OCI-LY7 (cell line): ENCODE results near the gene FAM181A. TPM values are rescaled to one million over a fixed set of nuclear protein-coding genes. Genes with fewer than 3 reads are reported as not detected.
A peak's percentile ranks its signal among the peaks of the same experiment; 100 is the strongest.

Source experiments
- BruUV-seq: library from RNA; stranded (reverse); fragments of 400-500 nt; replicated peaks from 2 replicates; lab custom pipeline; 2021; lab: Mats Ljungman, UMichigan
- CTCF ChIA-PET: fragments of 300-600 bp; sonication (Branson Sonifier 250); formaldehyde crosslinking; loops from one replicate; lab custom pipeline; 2022; ENCODE audit warnings: antibody characterized with exemption; ENCODE audit not compliant: unreplicated experiment; lab: Charles Lee
- POLR2A ChIA-PET: fragments of 300-600 bp; sonication (Branson Sonifier 250); formaldehyde crosslinking; loops from one replicate; lab custom pipeline; 2022; ENCODE audit warnings: antibody characterized with exemption; lab: Charles Lee
- DNase-seq: peaks from one replicate; pipeline ENCODE4 v3.0.0-alpha.2; 2015; ENCODE audit warnings: low spot score
- H2AFZ ChIP-seq: fragments of 200-600 bp; sonication (generic), shearing (Covaris generic); 2 replicates; pipeline ENCODE4 v1.6.1; 2014; ENCODE audit warnings: mild to moderate bottlenecking, antibody characterized with exemption, low read length, moderate library complexity
- H3K27ac ChIP-seq: fragments of 200-600 bp; sonication (generic); 2 replicates; pipeline ENCODE4 v1.5.1; 2014; ENCODE audit warnings: mixed run types, low read depth, mild to moderate bottlenecking, moderate library complexity, low read length, inconsistent platforms; ENCODE audit not compliant: poor library complexity, severe bottlenecking
- H3K36me3 ChIP-seq: fragments of 200-600 bp; sonication (generic); 2 replicates; pipeline ENCODE4 v1.6.1; 2014; ENCODE audit warnings: mild to moderate bottlenecking, antibody characterized with exemption, low read length, moderate library complexity, mixed read lengths; ENCODE audit not compliant: insufficient read depth
- H3K4me1 ChIP-seq: fragments of 200-600 bp; sonication (generic); 2 replicates; pipeline ENCODE4 v1.5.1; 2014; ENCODE audit warnings: mild to moderate bottlenecking, low read length; ENCODE audit not compliant: insufficient read depth, poor library complexity, severe bottlenecking
- H3K4me2 ChIP-seq: fragments of 200-600 bp; sonication (generic); 2 replicates; pipeline ENCODE4 v1.6.1; 2014; ENCODE audit warnings: mild to moderate bottlenecking, low read length
- H3K4me3 ChIP-seq: fragments of 200-600 bp; sonication (generic); 2 replicates; pipeline ENCODE4 v1.5.1; 2014; ENCODE audit warnings: mild to moderate bottlenecking, low read depth, low read length; ENCODE audit not compliant: poor library complexity, severe bottlenecking
- H3K79me2 ChIP-seq: fragments of 200-600 bp; sonication (generic); 2 replicates; pipeline ENCODE4 v1.6.1; 2016; ENCODE audit warnings: low read depth, mild to moderate bottlenecking, low read length, moderate library complexity, mixed read lengths; ENCODE audit not compliant: insufficient read depth
- H3K9me2 ChIP-seq: fragments of 200-600 bp; sonication (generic); 2 replicates; pipeline ENCODE4 v1.6.1; 2016; ENCODE audit warnings: mild to moderate bottlenecking, low read length, mixed read lengths; ENCODE audit not compliant: insufficient read depth
- H3K9me3 ChIP-seq: fragments of 200-600 bp; sonication (generic); 2 replicates; pipeline ENCODE4 v1.6.1; 2014; ENCODE audit warnings: mild to moderate bottlenecking, mixed run types, low read length, mixed read lengths
- H4K20me1 ChIP-seq: fragments of 200-600 bp; sonication (generic); 2 replicates; pipeline ENCODE4 v1.6.1; 2014; ENCODE audit warnings: mild to moderate bottlenecking, antibody characterized with exemption, low read length, moderate library complexity, mixed read lengths; ENCODE audit not compliant: insufficient read depth
- CTCF ChIP-seq: fragments of 200-600 bp; sonication (generic); conservative IDR thresholded peaks from 2 replicates; pipeline ENCODE4 v1.5.1; 2014; ENCODE audit warnings: mild to moderate bottlenecking, antibody characterized with exemption, low read length, moderate library complexity, mixed read lengths
- EZH2phosphoT487 ChIP-seq: fragments of 200-600 bp; sonication (generic); IDR thresholded peaks from 2 replicates; pipeline ENCODE4 v1.6.1; 2018; ENCODE audit warnings: low read depth, borderline replicate concordance, mild to moderate bottlenecking, mixed run types, antibody characterized with exemption, low read length, moderate library complexity, mixed read lengths
- intact Hi-C: fragments of 100-400 bp; cut with micrococcal nuclease; formaldehyde crosslinking; loops from one replicate; pipeline ENCODE4 v1.10.0; 2022; ENCODE audit not compliant: unreplicated experiment
- total RNA-seq, 2 experiments: library from RNA; depleted of rRNA in 1 of 2; stranded (reverse); fragments of >200 nt in 1 of 2; shearing (Covaris generic) in 1 of 2; gene quantifications; 2 replicates each; pipeline ENCODE4 v1.2.3, GENCODE V29; 2014 to 2022

Gene FAM181A
- total RNA-seq, 2 experiments from 2014 or later: not detected

- Histone ChIP-seq H3K4me3 (no peak overlapping the region), H3K79me2 (no peaks in the 10 kb centered on the region), H3K9me3 (no peaks in the 10 kb centered on the region), H3K9me2 (no peaks in the 10 kb centered on the region), H3K4me1 (peaks cover 100% of the 10 kb centered on the region), H3K4me2 (peak overlapping the region; percentile 25; the same call in 1 of the 2 replicates), H2AFZ (no peak overlapping the region), H4K20me1 (no peaks in the 10 kb centered on the region), H3K27ac (no peak overlapping the region), H3K36me3 (no peaks in the 10 kb centered on the region; the same call in 1 of the 2 replicates)
- no TSS peak for BruUV-seq
- no peak for TF ChIP-seq CTCF
- no peak for TF ChIP-seq EZH2phosphoT487
- ChIA-PET CTCF (interaction anchor here (2.0 to 2.8 kb wide), 2 partner anchors 27 to 33 kb away, joined by 9 to 24 read pairs; no protein-coding TSS in a partner anchor), POLR2A (interaction anchor here (0.6 to 9.4 kb wide), 2 partner anchors 12 to 771 kb away, joined by 3 to 70 read pairs; no protein-coding TSS in a partner anchor)
- intact Hi-C loops: no loop called here
- no peak for DNase-seq
These were observed 45.6 kb downstream of the FAM181A start for GRCh38 chr14:93972618-93973205.

- intact Hi-C loops: no loop called here
- H3K36me3 ChIP-seq: no peaks in the 10 kb centered on the region; the same call in 1 of the 2 replicates
- H3K27ac ChIP-seq: no peak overlapping the region
- TF ChIP-seq CTCF (no peak), EZH2phosphoT487 (no peak)
- H2AFZ ChIP-seq: no peak overlapping the region
- no peak for DNase-seq
- no peaks in the 10 kb centered on the region for H3K79me2 ChIP-seq
- H3K4me3 ChIP-seq: no peak overlapping the region
- ChIA-PET CTCF (no interaction called here), POLR2A (interaction anchor here (9.4 kb wide), 1 partner anchor 13 kb away, joined by 70 read pairs; no protein-coding TSS in a partner anchor)
- H3K9me2 ChIP-seq: no peaks in the 10 kb centered on the region
- H3K9me3 ChIP-seq: no peaks in the 10 kb centered on the region
- peaks cover 100% of the 10 kb centered on the region for H3K4me1 ChIP-seq
- H3K4me2 ChIP-seq: peak overlapping the region; percentile 84; the same call in 1 of the 2 replicates
- no TSS peak for BruUV-seq
- no peaks in the 10 kb centered on the region for H4K20me1 ChIP-seq
These were observed 46.5 kb downstream of the FAM181A start for GRCh38 chr14:93973607-93974006.

- ChIA-PET CTCF (interaction anchor here (0.8 kb wide), 1 partner anchor 18 kb away, joined by 3 read pairs; no protein-coding TSS in a partner anchor), POLR2A (interaction anchor here (0.6 to 9.4 kb wide), 3 partner anchors 13 to 34 kb away, joined by 4 to 70 read pairs (median 10); no protein-coding TSS in a partner anchor)
- H2AFZ ChIP-seq: no peak overlapping the region
- intact Hi-C loops: no loop called here
- no peaks in the 10 kb centered on the region for H4K20me1 ChIP-seq
- H3K9me2 ChIP-seq: no peaks in the 10 kb centered on the region
- H3K79me2 ChIP-seq: no peaks in the 10 kb centered on the region
- H3K4me3 ChIP-seq: no peak overlapping the region
- H3K4me2 ChIP-seq: peak overlapping the region; percentile 84
- TF ChIP-seq CTCF (no peak), EZH2phosphoT487 (no peak)
- no TSS peak for BruUV-seq
- DNase-seq: no peak
- no peaks in the 10 kb centered on the region for H3K9me3 ChIP-seq
- H3K27ac ChIP-seq: no peak overlapping the region
- no peaks in the 10 kb centered on the region; the same call in 1 of the 2 replicates for H3K36me3 ChIP-seq
- H3K4me1 ChIP-seq: peaks cover 99% of the 10 kb centered on the region
These were observed 47.2 kb downstream of the FAM181A start for GRCh38 chr14:93974299-93974698.
